ENCODE measurements around the gene RPS8.

The RPS8 gene

DNA sequence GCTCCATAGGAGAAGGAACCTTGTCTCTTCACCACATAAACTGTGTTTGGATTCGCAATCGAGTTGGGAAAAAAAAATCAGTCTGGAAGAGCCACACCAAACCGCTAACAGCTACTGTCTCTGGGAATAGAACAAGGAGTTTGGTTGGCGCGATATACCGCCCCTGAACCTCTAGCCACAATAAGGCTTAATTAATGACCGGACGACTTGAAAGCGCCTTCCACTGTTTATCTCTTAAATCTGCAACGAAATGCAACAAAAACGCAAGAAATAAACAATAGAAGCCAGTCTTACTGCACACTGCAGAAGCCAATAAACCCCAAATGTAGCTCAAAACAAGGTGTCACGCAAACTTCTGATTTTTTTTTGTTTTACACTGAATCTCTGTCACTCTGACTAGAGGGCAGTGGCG lies 43.9 kb downstream of the RPS8 start (continued):
- TF ChIP-seq, protein P1, sequence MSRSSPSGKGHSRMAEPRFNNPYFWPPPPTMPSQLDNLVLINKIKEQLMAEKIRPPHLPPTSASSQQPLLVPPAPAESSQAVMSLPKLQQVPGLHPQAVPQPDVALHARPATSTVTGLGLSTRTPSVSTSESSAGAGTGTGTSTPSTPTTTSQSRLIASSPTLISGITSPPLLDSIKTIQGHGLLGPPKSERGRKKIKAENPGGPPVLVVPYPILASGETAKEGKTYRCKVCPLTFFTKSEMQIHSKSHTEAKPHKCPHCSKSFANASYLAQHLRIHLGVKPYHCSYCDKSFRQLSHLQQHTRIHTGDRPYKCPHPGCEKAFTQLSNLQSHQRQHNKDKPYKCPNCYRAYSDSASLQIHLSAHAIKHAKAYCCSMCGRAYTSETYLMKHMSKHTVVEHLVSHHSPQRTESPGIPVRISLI (tag by site-specific recombination; IDR thresholded peaks at IDR 0.05): peak; percentile 60; the same call in 1 of the 2 replicates
- TF ChIP-seq GFI1B (tag by site-specific recombination; IDR thresholded peaks at IDR 0.05): peak; percentile 26; the same call in 1 of the 2 replicates
- no peak for TF ChIP-seq ZFP69B (tag by site-specific recombination; IDR thresholded peaks at IDR 0.05)
- no peak for TF ChIP-seq TRIM28 (IDR thresholded peaks at IDR 0.05; ENCODE audit: borderline replicate concordance, low read length)
- no peak for TF ChIP-seq HOXA7 (CRISPR knock-in tag; IDR thresholded peaks at IDR 0.05; ENCODE audit: borderline replicate concordance)
- TF ChIP-seq ZNF174 (tag by site-specific recombination; IDR thresholded peaks at IDR 0.05): no peak
- TF ChIP-seq ZBTB44 (tag by site-specific recombination; IDR thresholded peaks at IDR 0.05): peak; percentile 54
- 0 out of 2 replicates have a peak, but pooled peaks have one; percentile 7 for TF ChIP-seq SP7 (tag by site-specific recombination; IDR thresholded peaks at IDR 0.05)
- no peak for TF ChIP-seq GLIS2 (tag by site-specific recombination; IDR thresholded peaks at IDR 0.05)
- no peak for TF ChIP-seq ZNF433 (tag by site-specific recombination; IDR thresholded peaks at IDR 0.05; ENCODE audit: low read depth)
- TF ChIP-seq BCL6B (tag by site-specific recombination; IDR thresholded peaks at IDR 0.05): no peak
- TF ChIP-seq PBX3 (CRISPR knock-in tag; IDR thresholded peaks at IDR 0.05): no peak
- no peak; the same call in 1 of the 2 replicates for TF ChIP-seq OSR2 (tag by site-specific recombination; IDR thresholded peaks at IDR 0.05)
- 0 out of 2 replicates have a peak, but pooled peaks have one; percentile 17 for TF ChIP-seq ZNF600 (tag by site-specific recombination; IDR thresholded peaks at IDR 0.05)
- TF ChIP-seq MEIS1 (CRISPR knock-in tag; IDR thresholded peaks at IDR 0.05; ENCODE audit: borderline replicate concordance): peak; percentile 41; the same call in 1 of the 2 replicates
- no peak for TF ChIP-seq ZNF146 (tag by site-specific recombination; IDR thresholded peaks at IDR 0.05)
- no peak for TF ChIP-seq ZBTB20 (tag by site-specific recombination; IDR thresholded peaks at IDR 0.05)
- TF ChIP-seq, protein P2, sequence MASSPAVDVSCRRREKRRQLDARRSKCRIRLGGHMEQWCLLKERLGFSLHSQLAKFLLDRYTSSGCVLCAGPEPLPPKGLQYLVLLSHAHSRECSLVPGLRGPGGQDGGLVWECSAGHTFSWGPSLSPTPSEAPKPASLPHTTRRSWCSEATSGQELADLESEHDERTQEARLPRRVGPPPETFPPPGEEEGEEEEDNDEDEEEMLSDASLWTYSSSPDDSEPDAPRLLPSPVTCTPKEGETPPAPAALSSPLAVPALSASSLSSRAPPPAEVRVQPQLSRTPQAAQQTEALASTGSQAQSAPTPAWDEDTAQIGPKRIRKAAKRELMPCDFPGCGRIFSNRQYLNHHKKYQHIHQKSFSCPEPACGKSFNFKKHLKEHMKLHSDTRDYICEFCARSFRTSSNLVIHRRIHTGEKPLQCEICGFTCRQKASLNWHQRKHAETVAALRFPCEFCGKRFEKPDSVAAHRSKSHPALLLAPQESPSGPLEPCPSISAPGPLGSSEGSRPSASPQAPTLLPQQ (tag by site-specific recombination; IDR thresholded peaks at IDR 0.05): no peak
- no peak for TF ChIP-seq ZIC2 (tag by site-specific recombination; IDR thresholded peaks at IDR 0.05)
- TF ChIP-seq GLI2 (tag by site-specific recombination; IDR thresholded peaks at IDR 0.05; ENCODE audit: borderline replicate concordance, low read depth): no peak
- no peak for TF ChIP-seq SP2 (tag by site-specific recombination; IDR thresholded peaks at IDR 0.05)
- peak; percentile 30; the same call in 1 of the 2 replicates for TF ChIP-seq ZBTB17 (tag by site-specific recombination; IDR thresholded peaks at IDR 0.05)
- peak; percentile 58; the same call in 1 of the 2 replicates for TF ChIP-seq TCF7L2 (IDR thresholded peaks at IDR 0.05; ENCODE audit: borderline replicate concordance, low read depth, low read length)
- TF ChIP-seq ZNF311 (tag by site-specific recombination; IDR thresholded peaks at IDR 0.05; ENCODE audit: borderline replicate concordance): no peak
- no peak for TF ChIP-seq REPIN1 (tag by site-specific recombination; IDR thresholded peaks at IDR 0.05; ENCODE audit: low read depth)
- no peak for TF ChIP-seq ZNF2 (tag by site-specific recombination; IDR thresholded peaks at IDR 0.05)
- no peak for TF ChIP-seq ZFP41 (tag by site-specific recombination; IDR thresholded peaks at IDR 0.05; ENCODE audit: borderline replicate concordance)
- TF ChIP-seq BCL11B (tag by site-specific recombination; IDR thresholded peaks at IDR 0.05; ENCODE audit: low read depth): no peak
- peak; percentile 53; the same call in 1 of the 2 replicates for TF ChIP-seq CTCF (tag by site-specific recombination; IDR thresholded peaks at IDR 0.05)
- no peak for TF ChIP-seq ELK4 (IDR thresholded peaks at IDR 0.05; ENCODE audit: borderline replicate concordance, low read depth, low read length)
- no peak for TF ChIP-seq ZFP37 (tag by site-specific recombination; IDR thresholded peaks at IDR 0.05)
- TF ChIP-seq ZNF132 (tag by site-specific recombination; IDR thresholded peaks at IDR 0.05; ENCODE audit: borderline replicate concordance): no peak
- TF ChIP-seq ZNF514 (tag by site-specific recombination; IDR thresholded peaks at IDR 0.05): no peak

Data from HEK293 (cell line).